Endothelial cell of umbilical vein (primary cell): ENCODE results near the gene ACOX1.

Experiments used
- CTCF ChIP-seq, 2 donors: IDR thresholded peaks; 1 replicate in 1 of 2; 2 replicates in 1 of 2; pipeline ENCODE4 v1.5.1; 2011; ENCODE audit warnings: low read length in 2 of 2, mild to moderate bottlenecking in 2 of 2, moderate library complexity in 2 of 2, control low read depth in 1 of 2, inconsistent platforms in 1 of 2, low read depth in 1 of 2; ENCODE audit not compliant: insufficient read depth in 1 of 2; ENCODE audit errors: extremely low read depth in 1 of 2
- EZH2 ChIP-seq: IDR thresholded peaks from 2 replicates; pipeline ENCODE4 v1.6.1; 2012; ENCODE audit warnings: borderline replicate concordance, low read depth, mild to moderate bottlenecking, moderate library complexity, low read length, inconsistent platforms; ENCODE audit not compliant: severe bottlenecking

GRCh38 chr17:75980188-75981018, 1.4 kb upstream of the ACOX1 start:
- no peak for TF ChIP-seq EZH2
- no peak for TF ChIP-seq CTCF (IDR thresholded peaks at IDR 0.05; ENCODE audit: extremely low read depth in 1 of 2, insufficient read depth in 1 of 2, low read depth in 1 of 2, low read length in 2 of 2)
